Esophagus (tissue), 2 donors: Measurements from ENCODE around the gene MN1. TPM values are rescaled to one million over a fixed set of nuclear protein-coding genes. Genes with fewer than 3 reads are reported as not detected.

Experiments
- H3K27ac ChIP-seq, 2 donors: one replicate each; pipeline ENCODE4 v1.5.1; 2013; ENCODE audit warnings: low read depth in 2 of 2, mild to moderate bottlenecking in 2 of 2, inconsistent platforms in 1 of 2, low read length in 1 of 2, moderate library complexity in 1 of 2
- H3K27me3 ChIP-seq, 2 donors: one replicate each; pipeline ENCODE4 v1.6.1; 2013; ENCODE audit warnings: low read length in 2 of 2, control low read depth in 1 of 2, mild to moderate bottlenecking in 1 of 2; ENCODE audit not compliant: insufficient read depth in 2 of 2, control insufficient read depth in 1 of 2
- H3K36me3 ChIP-seq, 2 donors: one replicate each; pipeline ENCODE4 v1.6.1; 2013; ENCODE audit warnings: low read length in 1 of 2; ENCODE audit not compliant: control insufficient read depth in 2 of 2, insufficient read depth in 2 of 2
- H3K4me1 ChIP-seq, 2 donors: one replicate each; pipeline ENCODE4 v1.6.1; 2013; ENCODE audit warnings: low read length in 1 of 2; ENCODE audit not compliant: control insufficient read depth in 2 of 2, insufficient read depth in 2 of 2
- H3K4me3 ChIP-seq, 2 donors: one replicate each; pipeline ENCODE4 v1.5.1; 2013; ENCODE audit warnings: low read length in 2 of 2, mild to moderate bottlenecking in 2 of 2, low read depth in 1 of 2, moderate library complexity in 1 of 2
- H3K9me3 ChIP-seq, 2 donors: one replicate each; pipeline ENCODE4 v1.6.1; 2013; ENCODE audit warnings: mild to moderate bottlenecking in 2 of 2, low read depth in 1 of 2, low read length in 1 of 2, moderate library complexity in 1 of 2; ENCODE audit not compliant: control insufficient read depth in 2 of 2, insufficient read depth in 1 of 2
- WGBS, 2 donors: extraction: QIAGEN DNeasy Blood & Tissue Kit; methylation state at CpG; one replicate each; pipeline ENCODE4 v1.1.7; 2013; 5-methylcytosine and 5-hydroxymethylcytosine counted together
- polyA plus RNA-seq, 2 donors: library from polyadenylated mRNA; stranded (reverse); fragments of 200-250 nt; gene quantifications; one replicate each; pipeline ENCODE4 v1.2.3, GENCODE V29; 2013
- donor health status: healthy with polysubstance abuse.
- donor health status: Bipolar disorder and iron deficiency.

Gene MN1
- polyA plus RNA-seq, 2 donors = 0.94 to 1.5 TPM

DNA sequence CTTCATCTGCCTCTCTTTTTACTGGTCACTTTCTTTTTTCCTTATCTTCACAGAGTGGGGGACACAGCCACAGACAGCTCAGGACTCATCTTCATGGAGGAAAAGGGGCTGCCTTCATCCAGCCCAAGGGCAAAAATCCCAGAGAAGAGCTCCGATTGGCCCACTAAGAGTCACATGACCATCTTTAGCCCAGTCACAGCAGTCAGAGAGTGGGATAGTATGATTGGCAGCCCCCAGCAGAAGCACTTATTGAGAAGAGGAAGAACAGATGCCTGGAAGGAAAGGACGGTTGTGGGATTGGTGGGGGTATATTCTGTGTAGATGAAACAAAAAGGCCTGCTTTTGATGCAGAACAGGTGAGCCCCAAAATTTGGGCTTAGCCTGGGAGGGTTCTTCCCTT, 77.8 kb downstream of the MN1 start:
- H3K4me3 ChIP-seq = no peak overlapping the region
- H3K27me3 ChIP-seq = no peaks in the 10 kb centered on the region
- peaks cover 3 to 15% of the 10 kb centered on the region in 2 donors for H3K4me1 ChIP-seq
- peaks cover 0 to 2% of the 10 kb centered on the region in 2 donors for H3K9me3 ChIP-seq
- no peak overlapping the region for H3K27ac ChIP-seq
- H3K36me3 ChIP-seq = no peaks in the 10 kb centered on the region
- 86 to 89% methylated on average over 2 of the region's 2 CpGs for WGBS, 2 donors

GRCh38 chr22:27723158-27723557, 78.4 kb downstream of the MN1 start:
- no peak overlapping the region for H3K4me3 ChIP-seq
- no peak overlapping the region for H3K27ac ChIP-seq
- no peaks in the 10 kb centered on the region for H3K27me3 ChIP-seq
- H3K36me3 ChIP-seq = no peaks in the 10 kb centered on the region
- H3K4me1 ChIP-seq = peaks cover 3 to 20% of the 10 kb centered on the region in 2 donors
- peaks cover 0 to 2% of the 10 kb centered on the region in 2 donors for H3K9me3 ChIP-seq
- WGBS, 2 donors = 19 to 41% methylated on average over 1 of the region's 1 CpG

DNA sequence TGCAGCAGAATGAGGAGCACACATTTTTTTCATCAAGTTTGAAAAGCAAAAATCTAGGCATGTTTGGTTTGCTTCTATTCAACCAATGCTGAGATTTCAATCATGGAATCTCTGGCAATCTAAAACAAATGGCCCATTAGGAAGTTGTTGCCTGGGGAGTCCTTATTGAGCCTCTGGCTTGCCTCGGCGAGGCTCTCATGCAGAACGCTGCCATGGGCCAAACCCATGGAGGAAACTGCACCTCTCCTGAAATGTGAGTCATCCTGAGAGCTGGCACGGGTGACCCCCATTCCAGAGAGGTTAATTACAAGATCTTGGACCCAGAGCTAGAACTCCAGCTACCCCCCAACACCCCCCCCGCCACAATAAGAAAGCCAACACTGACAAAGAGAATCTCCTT, 80.7 kb downstream of the MN1 start:
- 42 to 47% methylated on average over 5 of the region's 5 CpGs for WGBS, 2 donors
- Histone ChIP-seq H3K4me1 (peaks cover 0 to 15% of the 10 kb centered on the region in 2 donors), H3K27me3 (no peaks in the 10 kb centered on the region), H3K36me3 (no peaks in the 10 kb centered on the region), H3K27ac (peak overlapping the region in 1 of 2 donors; percentile 4), H3K4me3 (no peak overlapping the region), H3K9me3 (no peaks in the 10 kb centered on the region)

- Histone ChIP-seq H3K27ac (peak overlapping the region; percentile 68 to 89), H3K36me3 (no peaks in the 10 kb centered on the region), H3K27me3 (no peaks in the 10 kb centered on the region), H3K9me3 (no peaks in the 10 kb centered on the region), H3K4me3 (no peak overlapping the region), H3K4me1 (peaks cover 2 to 15% of the 10 kb centered on the region in 2 donors)
- 33 to 39% methylated on average over 8 of the region's 8 CpGs for WGBS, 2 donors
Measured at GRCh38 chr22:27719535-27720227, 81.9 kb downstream of the MN1 start.

DNA sequence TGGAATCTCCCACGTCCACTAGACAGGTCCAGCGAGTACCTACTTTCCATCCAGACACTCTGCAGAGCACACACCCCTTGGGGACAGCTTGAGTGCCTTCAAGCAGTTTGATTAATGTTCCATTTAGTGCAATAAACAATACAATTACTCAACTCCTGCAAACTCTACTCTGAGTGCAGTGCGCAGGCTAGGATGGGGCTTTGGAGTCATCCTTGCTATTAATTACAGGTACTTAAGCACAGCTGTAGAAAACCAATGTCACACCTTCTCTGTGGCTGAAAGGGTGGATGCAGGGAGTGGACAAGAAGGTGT, 82.6 kb downstream of the MN1 start:
- peaks cover 2 to 15% of the 10 kb centered on the region in 2 donors for H3K4me1 ChIP-seq
- peak overlapping the region; percentile 60 to 89 for H3K27ac ChIP-seq
- H3K36me3 ChIP-seq = no peaks in the 10 kb centered on the region
- no peak overlapping the region for H3K4me3 ChIP-seq
- no peaks in the 10 kb centered on the region for H3K27me3 ChIP-seq
- WGBS, 2 donors = 57 to 62% methylated on average over 3 of the region's 3 CpGs
- H3K9me3 ChIP-seq = no peaks in the 10 kb centered on the region

- Histone ChIP-seq H3K9me3 (no peaks in the 10 kb centered on the region), H3K27ac (peak overlapping the region; percentile 65 to 89), H3K4me3 (no peak overlapping the region), H3K27me3 (no peaks in the 10 kb centered on the region), H3K4me1 (peaks cover 2 to 15% of the 10 kb centered on the region in 2 donors), H3K36me3 (no peaks in the 10 kb centered on the region)
- 20 to 21% methylated on average over 10 of the region's 10 CpGs for WGBS, 2 donors
Measured at GRCh38 chr22:27718186-27719035, 83.1 kb downstream of the MN1 start.

DNA sequence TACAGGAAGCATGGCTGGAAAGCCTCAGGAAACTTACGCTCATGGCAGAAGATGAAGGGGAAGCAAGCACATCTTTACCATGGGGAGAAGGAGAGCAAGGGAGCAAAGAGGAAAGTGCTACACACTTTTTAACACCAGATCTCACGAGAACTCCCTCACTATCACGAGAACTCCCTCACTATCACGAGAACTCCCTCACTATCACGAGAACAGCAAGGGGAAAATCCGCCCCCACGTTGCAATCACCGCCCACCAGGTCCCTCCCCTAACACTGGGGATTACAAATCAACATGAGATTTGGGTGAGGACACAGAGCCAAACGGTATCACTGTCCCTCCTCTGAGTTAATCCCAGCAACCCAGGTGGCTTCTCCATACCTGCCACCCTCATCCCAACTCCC, 84.5 kb downstream of the MN1 start:
- no peak overlapping the region for H3K27ac ChIP-seq
- H3K4me1 ChIP-seq = peaks cover 2 to 15% of the 10 kb centered on the region in 2 donors
- H3K4me3 ChIP-seq = no peak overlapping the region
- WGBS, 2 donors = 78 to 80% methylated on average over 9 of the region's 9 CpGs
- no peaks in the 10 kb centered on the region for H3K27me3 ChIP-seq
- H3K36me3 ChIP-seq = no peaks in the 10 kb centered on the region
- H3K9me3 ChIP-seq = no peaks in the 10 kb centered on the region

GRCh38 chr22:27716074-27716473, 85.5 kb downstream of the MN1 start:
- peaks cover 2 to 15% of the 10 kb centered on the region in 2 donors for H3K4me1 ChIP-seq
- no peak overlapping the region for H3K27ac ChIP-seq
- no peaks in the 10 kb centered on the region for H3K27me3 ChIP-seq
- 97 to 100% methylated on average over 1 of the region's 1 CpG for WGBS, 2 donors
- H3K4me3 ChIP-seq = no peak overlapping the region
- no peaks in the 10 kb centered on the region for H3K36me3 ChIP-seq
- H3K9me3 ChIP-seq = no peaks in the 10 kb centered on the region

DNA sequence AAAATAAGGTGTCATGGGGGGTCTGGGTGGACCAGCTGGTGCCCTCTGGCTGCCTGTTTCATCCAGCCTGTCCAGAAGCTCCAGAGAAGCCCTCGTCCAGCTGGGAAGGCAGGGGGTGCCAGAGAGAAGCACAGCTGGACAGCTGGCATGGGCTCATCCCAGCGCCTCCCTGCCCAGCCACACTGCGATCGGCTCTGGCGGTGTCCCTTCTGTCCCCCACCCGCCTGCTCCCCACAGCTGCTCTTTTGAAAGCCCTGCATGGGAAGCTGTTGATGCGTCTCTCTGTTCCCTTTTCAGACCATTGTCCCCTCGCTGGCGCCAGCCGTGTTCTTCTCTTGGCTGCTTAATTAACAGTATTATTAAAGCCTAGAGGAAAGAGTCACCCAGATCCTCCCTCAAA, 86.5 kb downstream of the MN1 start:
- Histone ChIP-seq H3K27ac (no peak overlapping the region), H3K9me3 (no peaks in the 10 kb centered on the region), H3K27me3 (no peaks in the 10 kb centered on the region), H3K4me1 (peaks cover 2 to 15% of the 10 kb centered on the region in 2 donors), H3K4me3 (no peak overlapping the region), H3K36me3 (no peaks in the 10 kb centered on the region)
- 68 to 80% methylated on average over 10 of the region's 10 CpGs for WGBS, 2 donors
